Tibial nerve (tissue), 4 donors: Measurements from ENCODE around the gene NHEJ1.

Source experiments
- EP300 ChIP-seq, 2 donors: sonication (generic); formaldehyde crosslinking; IDR thresholded peaks; one replicate each; pipeline ENCODE4 v1.6.1; 2017; ENCODE audit warnings: antibody characterized with exemption in 2 of 2, mild to moderate bottlenecking in 1 of 2
- POLR2A ChIP-seq, 2 donors: fragments of 450-650 bp; IDR thresholded peaks; one replicate each; pipeline ENCODE4 v1.6.1; 2017; ENCODE audit warnings: antibody characterized with exemption in 2 of 2, mild to moderate bottlenecking in 2 of 2, moderate library complexity in 2 of 2
- TF ChIP-seq, protein P1 (sequence below), 5 experiments: fragments of 200-600 bp in 3 of 5; fragments of 450-650 bp in 2 of 5; sonication (generic) in 3 of 5; IDR thresholded peaks; one replicate each; pipeline ENCODE4 v1.5.1; 2016 to 2019; ENCODE audit warnings: antibody characterized with exemption in 5 of 5, mild to moderate bottlenecking in 3 of 5, moderate library complexity in 2 of 5

DNA sequence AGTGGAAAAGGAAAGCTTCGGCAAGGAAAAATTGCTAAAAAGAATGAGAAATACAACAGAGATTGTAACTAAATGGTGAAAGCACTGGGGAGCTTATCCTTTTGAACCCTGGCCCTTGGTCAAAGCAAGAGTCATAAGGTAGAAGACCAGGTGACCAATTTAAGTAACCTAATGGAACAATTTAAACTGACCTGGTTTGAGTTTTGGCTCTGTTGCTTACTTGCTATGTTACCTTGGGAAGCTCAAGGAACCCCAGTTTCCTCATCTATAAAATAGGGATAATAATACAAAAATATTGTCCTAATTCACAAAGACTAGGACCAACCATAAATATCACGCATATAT is 48.6 kb downstream of the NHEJ1 start:
- TF ChIP-seq, protein P1, sequence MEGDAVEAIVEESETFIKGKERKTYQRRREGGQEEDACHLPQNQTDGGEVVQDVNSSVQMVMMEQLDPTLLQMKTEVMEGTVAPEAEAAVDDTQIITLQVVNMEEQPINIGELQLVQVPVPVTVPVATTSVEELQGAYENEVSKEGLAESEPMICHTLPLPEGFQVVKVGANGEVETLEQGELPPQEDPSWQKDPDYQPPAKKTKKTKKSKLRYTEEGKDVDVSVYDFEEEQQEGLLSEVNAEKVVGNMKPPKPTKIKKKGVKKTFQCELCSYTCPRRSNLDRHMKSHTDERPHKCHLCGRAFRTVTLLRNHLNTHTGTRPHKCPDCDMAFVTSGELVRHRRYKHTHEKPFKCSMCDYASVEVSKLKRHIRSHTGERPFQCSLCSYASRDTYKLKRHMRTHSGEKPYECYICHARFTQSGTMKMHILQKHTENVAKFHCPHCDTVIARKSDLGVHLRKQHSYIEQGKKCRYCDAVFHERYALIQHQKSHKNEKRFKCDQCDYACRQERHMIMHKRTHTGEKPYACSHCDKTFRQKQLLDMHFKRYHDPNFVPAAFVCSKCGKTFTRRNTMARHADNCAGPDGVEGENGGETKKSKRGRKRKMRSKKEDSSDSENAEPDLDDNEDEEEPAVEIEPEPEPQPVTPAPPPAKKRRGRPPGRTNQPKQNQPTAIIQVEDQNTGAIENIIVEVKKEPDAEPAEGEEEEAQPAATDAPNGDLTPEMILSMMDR (IDR thresholded peaks at IDR 0.05): no peak
- TF ChIP-seq POLR2A (IDR thresholded peaks at IDR 0.05) (no peak), EP300 (IDR thresholded peaks at IDR 0.05) (no peak)
